Erythroblast (primary cell): ENCODE results near the gene PKMYT1.

Source experiments
- GATA1 ChIP-seq: IDR thresholded peaks from 2 replicates; pipeline ENCODE4 v1.6.1; 2011; ENCODE audit warnings: low read depth, mild to moderate bottlenecking, control low read depth, low read length, moderate library complexity
- POLR2A ChIP-seq: IDR thresholded peaks from 2 replicates; pipeline ENCODE4 v1.6.1; 2011; ENCODE audit warnings: mild to moderate bottlenecking, low read length

GRCh38 chr16:2950773-2951172 lies 29.5 kb downstream of the PKMYT1 start:
- TF ChIP-seq POLR2A (no peak), GATA1 (no peak)
